Breast epithelium (tissue), 3 donors: ENCODE results near the gene EBF3.

ENCODE experiments used
- POLR2A ChIP-seq: fragments of 450-650 bp; IDR thresholded peaks from one replicate; pipeline ENCODE4 v1.6.1; 2016; ENCODE audit warnings: antibody characterized with exemption, mild to moderate bottlenecking, moderate library complexity
- TF ChIP-seq, protein P1 (sequence below), 3 donors: fragments of 450-650 bp; IDR thresholded peaks; one replicate each; pipeline ENCODE4 v1.5.1; 2016 to 2017; ENCODE audit warnings: antibody characterized with exemption in 3 of 3, mild to moderate bottlenecking in 3 of 3, moderate library complexity in 3 of 3

DNA sequence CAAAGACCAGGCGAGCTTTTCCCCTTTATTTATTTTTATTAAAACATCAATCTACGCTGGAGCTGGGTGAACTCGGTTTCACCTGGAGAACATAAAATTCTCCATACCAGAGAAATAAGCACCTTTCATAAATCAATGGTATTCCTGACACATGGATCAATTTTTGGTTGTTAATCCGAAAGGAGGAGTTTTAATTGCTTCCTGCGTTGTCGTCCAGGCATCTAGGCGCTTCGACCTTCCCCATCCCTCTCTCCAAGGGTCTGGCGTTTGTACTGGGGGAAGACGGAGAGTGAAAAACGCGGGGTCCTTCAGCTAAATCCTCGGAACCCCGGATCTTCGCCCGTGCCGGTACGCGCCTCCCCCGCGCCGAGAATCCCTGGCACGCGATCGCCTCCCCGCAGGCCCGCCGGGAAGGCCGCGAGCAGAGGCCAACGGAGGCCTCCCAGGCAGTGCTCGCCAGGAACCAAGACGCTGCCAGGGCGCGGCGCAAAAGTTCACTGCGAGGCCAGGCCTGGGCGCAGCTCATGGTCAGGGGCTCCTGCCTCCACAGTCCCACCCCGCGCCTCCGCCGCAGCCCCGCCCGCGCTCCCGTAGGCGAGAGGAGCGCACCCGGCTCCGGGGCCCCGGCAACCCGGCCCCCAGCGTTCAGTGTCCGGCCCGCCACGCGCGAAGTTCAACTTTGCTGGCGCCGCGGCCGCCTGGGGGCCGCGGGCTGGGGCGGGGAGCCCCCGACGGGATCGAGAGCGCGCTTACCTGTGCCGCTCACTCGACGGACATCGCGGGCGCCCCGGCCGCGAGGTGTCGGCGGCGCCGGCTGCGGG is 8.3 kb upstream of the EBF3 start:
- TF ChIP-seq, protein P1, sequence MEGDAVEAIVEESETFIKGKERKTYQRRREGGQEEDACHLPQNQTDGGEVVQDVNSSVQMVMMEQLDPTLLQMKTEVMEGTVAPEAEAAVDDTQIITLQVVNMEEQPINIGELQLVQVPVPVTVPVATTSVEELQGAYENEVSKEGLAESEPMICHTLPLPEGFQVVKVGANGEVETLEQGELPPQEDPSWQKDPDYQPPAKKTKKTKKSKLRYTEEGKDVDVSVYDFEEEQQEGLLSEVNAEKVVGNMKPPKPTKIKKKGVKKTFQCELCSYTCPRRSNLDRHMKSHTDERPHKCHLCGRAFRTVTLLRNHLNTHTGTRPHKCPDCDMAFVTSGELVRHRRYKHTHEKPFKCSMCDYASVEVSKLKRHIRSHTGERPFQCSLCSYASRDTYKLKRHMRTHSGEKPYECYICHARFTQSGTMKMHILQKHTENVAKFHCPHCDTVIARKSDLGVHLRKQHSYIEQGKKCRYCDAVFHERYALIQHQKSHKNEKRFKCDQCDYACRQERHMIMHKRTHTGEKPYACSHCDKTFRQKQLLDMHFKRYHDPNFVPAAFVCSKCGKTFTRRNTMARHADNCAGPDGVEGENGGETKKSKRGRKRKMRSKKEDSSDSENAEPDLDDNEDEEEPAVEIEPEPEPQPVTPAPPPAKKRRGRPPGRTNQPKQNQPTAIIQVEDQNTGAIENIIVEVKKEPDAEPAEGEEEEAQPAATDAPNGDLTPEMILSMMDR (IDR thresholded peaks at IDR 0.05): no peak
- TF ChIP-seq POLR2A: no peak
